Esophagus muscularis mucosa (tissue), 4 donors: Measurements from ENCODE around the gene OBI1. TPM values are rescaled to one million over a fixed set of nuclear protein-coding genes. Genes with fewer than 3 reads are reported as not detected.

Source experiments
- DNase-seq: peaks from one replicate; pipeline ENCODE4 v3.0.0-alpha.2; 2017; ENCODE audit errors: extremely low spot score
- H3K27ac ChIP-seq, 4 donors: fragments of 200-600 bp; sonication (generic); replicated peaks in 1 of 4; 1 replicate in 3 of 4; 2 replicates in 1 of 4; pipeline ENCODE4 v1.5.1; 2016 to 2019; ENCODE audit warnings: mild to moderate bottlenecking in 1 of 4
- H3K27me3 ChIP-seq, 4 donors: fragments of 200-600 bp; sonication (generic); one replicate each; pipeline versions ENCODE4 v1.5.1 to v1.6.0; 2016 to 2019
- H3K36me3 ChIP-seq, 4 donors: fragments of 200-600 bp; sonication (generic); one replicate each; pipeline ENCODE4 v1.5.1; 2016 to 2019
- H3K4me1 ChIP-seq, 4 donors: fragments of 200-600 bp; sonication (generic); one replicate each; pipeline ENCODE4 v1.5.1; 2016 to 2019
- H3K4me3 ChIP-seq, 4 donors: fragments of 200-600 bp; sonication (generic); 1 replicate in 2 of 4; 2 replicates in 2 of 4; pipeline ENCODE4 v1.5.1; 2016 to 2019; ENCODE audit warnings: mild to moderate bottlenecking in 4 of 4, moderate library complexity in 1 of 4
- H3K9me3 ChIP-seq, 4 donors: fragments of 200-600 bp; sonication (generic); 1 replicate in 3 of 4; 2 replicates in 1 of 4; pipeline ENCODE4 v1.5.1; 2016 to 2019
- CTCF ChIP-seq, 3 experiments: fragments of 200-600 bp in 2 of 3; fragments of 450-650 bp in 1 of 3; sonication (generic) in 2 of 3; IDR thresholded peaks; one replicate each; pipeline ENCODE4 v1.5.1; 2017 to 2019; ENCODE audit warnings: antibody characterized with exemption in 3 of 3, mild to moderate bottlenecking in 2 of 3, moderate library complexity in 1 of 3
- EP300 ChIP-seq: sonication (generic); formaldehyde crosslinking; IDR thresholded peaks from one replicate; pipeline ENCODE4 v1.6.1; 2017; ENCODE audit warnings: antibody characterized with exemption
- POLR2A ChIP-seq: fragments of 450-650 bp; IDR thresholded peaks from one replicate; pipeline ENCODE4 v1.6.1; 2017; ENCODE audit warnings: antibody characterized with exemption, moderate library complexity, mild to moderate bottlenecking, low read depth
- POLR2AphosphoS5 ChIP-seq, 2 donors: sonication (generic); formaldehyde crosslinking; IDR thresholded peaks; one replicate each; pipeline ENCODE4 v1.6.1; 2017; ENCODE audit warnings: antibody characterized with exemption in 2 of 2
- WGBS: methylation state at CpG from one replicate; pipeline ENCODE4 v1.1.5; 2018; 5-methylcytosine and 5-hydroxymethylcytosine counted together
- intact Hi-C: fragments of 100-400 bp; cut with DNase I; formaldehyde crosslinking; loops from one replicate; pipeline ENCODE4 v1.15.1; 2023
- total RNA-seq, 4 donors: library from RNA; depleted of rRNA; stranded (reverse); fragments of >200 nt; gene quantifications; one replicate each; pipeline versions ENCODE4 v1.1.0 to v1.2.1, GENCODE V29; 2016

Gene OBI1
- total RNA-seq, 4 donors from 2014 or later = 8.3 to 13.3 (median 10.5) TPM

GRCh38 chr13:78623132-78623531 is 35.8 kb downstream of the OBI1 start:
- Histone ChIP-seq H3K4me1 (no peaks in the 10 kb centered on the region), H3K36me3 (peaks cover 0 to 33% (median 13%) of the 10 kb centered on the region in 4 donors), H3K27ac (no peak overlapping the region), H3K9me3 (no peaks in the 10 kb centered on the region), H3K4me3 (no peak overlapping the region), H3K27me3 (no peaks in the 10 kb centered on the region)
- WGBS = 97% methylated on average over 3 of the region's 3 CpGs
- TF ChIP-seq CTCF (IDR thresholded peaks at IDR 0.05) (no peak), EP300 (no peak), POLR2AphosphoS5 (IDR thresholded peaks at IDR 0.05) (no peak), POLR2A (no peak)
- intact Hi-C loops = no loop called here
- no peak for DNase-seq

GRCh38 chr13:78620936-78621470 is 38.0 kb downstream of the OBI1 start:
- Histone ChIP-seq H3K27ac (no peak overlapping the region), H3K27me3 (no peaks in the 10 kb centered on the region), H3K9me3 (no peaks in the 10 kb centered on the region), H3K4me3 (no peak overlapping the region), H3K4me1 (no peaks in the 10 kb centered on the region), H3K36me3 (peaks cover 12 to 31% (median 19%) of the 10 kb centered on the region in 4 donors)
- no peak for DNase-seq
- TF ChIP-seq EP300 = no peak
- no peak for TF ChIP-seq POLR2AphosphoS5 (IDR thresholded peaks at IDR 0.05)
- TF ChIP-seq POLR2A = no peak
- no peak for TF ChIP-seq CTCF (IDR thresholded peaks at IDR 0.05)
- intact Hi-C loops = no loop called here
- 98% methylated on average over 2 of the region's 2 CpGs for WGBS

GRCh38 chr13:78618411-78618810 is 40.5 kb downstream of the OBI1 start:
- Histone ChIP-seq H3K9me3 (no peaks in the 10 kb centered on the region), H3K4me1 (no peaks in the 10 kb centered on the region), H3K27me3 (no peaks in the 10 kb centered on the region), H3K4me3 (no peak overlapping the region), H3K27ac (no peak overlapping the region), H3K36me3 (peaks cover 7 to 31% (median 18%) of the 10 kb centered on the region in 4 donors)
- WGBS = 95% methylated on average over 1 of the region's 1 CpG
- DNase-seq = no peak
- intact Hi-C loops = no loop called here
- TF ChIP-seq CTCF (IDR thresholded peaks at IDR 0.05) (no peak), POLR2AphosphoS5 (IDR thresholded peaks at IDR 0.05) (no peak), POLR2A (no peak), EP300 (no peak)

GRCh38 chr13:78611040-78611439 is 47.9 kb downstream of the OBI1 start:
- intact Hi-C loops = no loop called here
- Histone ChIP-seq H3K27ac (no peak overlapping the region), H3K36me3 (peaks cover 0 to 19% (median 5%) of the 10 kb centered on the region in 4 donors), H3K4me1 (peaks cover 25 to 37% (median 33%) of the 10 kb centered on the region in 4 donors), H3K27me3 (peaks cover 0 to 52% (median 38%) of the 10 kb centered on the region in 4 donors), H3K4me3 (no peak overlapping the region), H3K9me3 (no peaks in the 10 kb centered on the region)
- DNase-seq = no peak
- 58% methylated on average over 3 of the region's 3 CpGs for WGBS
- TF ChIP-seq POLR2AphosphoS5 (IDR thresholded peaks at IDR 0.05) (no peak), POLR2A (no peak), EP300 (no peak), CTCF (IDR thresholded peaks at IDR 0.05) (no peak)

GRCh38 chr13:78610381-78610883 is 48.5 kb downstream of the OBI1 start:
- Histone ChIP-seq H3K27ac (no peak overlapping the region), H3K4me1 (peaks cover 25 to 37% (median 33%) of the 10 kb centered on the region in 4 donors), H3K4me3 (no peak overlapping the region), H3K27me3 (peaks cover 0 to 58% (median 45%) of the 10 kb centered on the region in 4 donors), H3K36me3 (peaks cover 0 to 13% (median 1%) of the 10 kb centered on the region in 4 donors), H3K9me3 (no peaks in the 10 kb centered on the region)
- no peak for DNase-seq
- intact Hi-C loops = no loop called here
- WGBS = 64% methylated on average over 4 of the region's 4 CpGs
- TF ChIP-seq CTCF (IDR thresholded peaks at IDR 0.05) = no peak
- no peak for TF ChIP-seq EP300
- no peak for TF ChIP-seq POLR2AphosphoS5 (IDR thresholded peaks at IDR 0.05)
- TF ChIP-seq POLR2A = no peak
